GM18858 (cell line): ENCODE results near the gene FOXO6.

Experiments used
- ATAC-seq: cut with Tn5 transposase; IDR thresholded peaks from one replicate; pipeline ENCODE4 v1.9.1; 2021; ENCODE audit not compliant: unreplicated experiment

FOXO6 gene

DNA sequence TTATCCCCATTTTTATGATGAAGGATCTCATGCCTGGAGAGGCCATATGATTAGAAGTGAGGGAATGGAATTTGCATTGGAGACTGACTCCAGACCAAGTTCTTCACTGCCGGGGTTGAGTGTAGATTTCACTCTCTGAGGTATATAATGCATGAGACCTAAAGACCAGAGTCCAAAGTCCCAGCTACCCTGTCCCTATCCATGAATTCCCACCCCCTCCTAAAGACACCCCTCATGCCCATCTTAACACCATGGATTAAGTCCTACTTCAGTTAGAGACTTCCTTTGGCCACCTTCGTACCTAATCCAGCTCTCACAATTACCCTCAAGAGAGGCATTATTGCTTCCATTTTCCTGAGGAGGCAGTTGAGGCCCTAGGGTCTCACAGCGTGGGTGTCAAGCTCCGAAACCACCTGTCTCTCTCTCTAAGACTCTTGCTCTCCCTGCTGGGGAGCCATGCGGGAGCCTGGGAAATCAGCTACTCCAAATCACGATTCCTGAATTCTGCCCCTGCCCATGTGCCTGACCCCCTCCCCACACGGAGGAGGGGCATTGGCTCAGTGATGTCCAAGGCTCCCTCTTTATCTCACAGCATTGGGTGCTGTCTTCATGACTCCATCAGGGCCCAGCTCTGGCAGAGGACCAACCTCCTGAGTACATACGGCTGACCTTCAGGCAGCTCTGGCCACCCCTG is 11.7 kb upstream of the FOXO6 start:
- ATAC-seq: no peak

DNA sequence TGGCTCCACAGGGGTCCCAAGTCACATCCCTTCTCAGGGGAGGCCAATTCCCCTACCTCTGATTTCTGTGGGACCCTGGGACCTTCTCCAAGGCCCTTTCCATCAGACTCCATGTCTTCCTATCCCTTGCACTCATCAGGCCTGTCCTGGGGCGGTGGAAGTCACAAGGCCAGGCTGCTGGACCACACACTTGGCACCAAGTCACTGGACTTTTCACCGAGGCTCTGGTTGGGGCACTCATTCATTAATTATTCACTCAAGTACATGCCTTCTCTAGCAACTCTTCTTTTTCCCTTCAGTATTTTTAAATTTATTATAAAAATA is 11.2 kb upstream of the FOXO6 start:
- no peak for ATAC-seq

DNA sequence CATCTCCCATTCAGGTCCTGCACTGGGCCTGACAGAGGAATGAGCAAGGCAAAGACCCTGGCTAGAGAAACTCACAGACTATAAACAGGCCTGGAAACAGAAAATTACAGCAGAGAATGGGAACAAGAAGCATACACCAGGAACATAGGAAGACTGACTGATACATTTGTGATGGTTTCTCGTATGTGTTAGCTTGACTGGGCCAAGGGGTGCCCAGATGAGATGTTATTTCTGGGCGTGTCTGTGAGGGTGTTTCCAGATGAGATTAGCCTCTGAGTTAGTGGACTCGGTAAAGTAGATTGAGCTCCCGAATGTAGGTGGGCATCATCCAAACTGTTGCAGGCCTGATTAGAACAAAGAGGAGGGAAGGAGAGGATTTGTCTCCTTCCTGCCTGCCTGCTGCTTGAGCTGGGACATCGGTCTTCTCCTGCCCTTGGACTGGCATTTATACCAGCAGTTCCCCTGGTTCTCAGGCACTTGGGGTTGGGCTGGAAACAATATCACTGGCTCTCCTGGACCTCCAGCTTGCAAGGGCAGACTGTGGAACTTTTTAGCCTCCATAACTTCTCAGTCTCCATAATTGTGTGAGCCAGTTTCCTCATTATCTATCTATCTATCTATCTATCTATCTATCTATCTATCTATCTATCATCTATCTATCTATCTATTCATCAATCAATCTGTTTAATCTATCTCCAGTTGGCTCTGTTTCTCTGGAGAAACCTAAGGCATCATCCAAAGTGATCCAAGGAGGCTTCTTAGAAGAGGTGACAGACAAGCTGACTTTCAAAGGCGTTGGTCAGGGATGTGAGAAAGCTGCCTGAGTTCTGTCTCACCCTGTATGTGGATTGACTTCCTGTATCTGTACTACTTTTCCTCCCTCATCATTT is 9.7 kb upstream of the FOXO6 start:
- ATAC-seq: no peak

DNA sequence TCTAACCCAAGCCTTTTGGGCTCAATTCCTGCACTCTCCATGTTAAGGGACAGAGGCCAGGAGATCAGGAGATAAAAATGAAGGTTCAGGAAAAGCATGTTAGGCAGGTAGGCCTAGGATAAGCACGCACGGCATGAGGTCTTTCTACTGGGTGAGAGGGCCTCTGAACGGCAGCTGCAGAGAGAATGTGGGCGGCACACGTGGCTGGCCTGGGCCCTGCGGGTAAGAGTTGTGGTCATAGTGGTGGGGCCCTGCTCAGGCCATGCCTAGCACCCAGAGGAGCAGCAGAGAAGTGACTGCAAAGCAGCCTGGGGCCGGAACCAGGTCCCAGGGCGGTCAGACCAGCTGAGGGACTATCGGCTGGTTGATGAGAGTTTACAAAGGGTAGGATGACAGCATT is 7.5 kb upstream of the FOXO6 start:
- ATAC-seq: no peak

DNA sequence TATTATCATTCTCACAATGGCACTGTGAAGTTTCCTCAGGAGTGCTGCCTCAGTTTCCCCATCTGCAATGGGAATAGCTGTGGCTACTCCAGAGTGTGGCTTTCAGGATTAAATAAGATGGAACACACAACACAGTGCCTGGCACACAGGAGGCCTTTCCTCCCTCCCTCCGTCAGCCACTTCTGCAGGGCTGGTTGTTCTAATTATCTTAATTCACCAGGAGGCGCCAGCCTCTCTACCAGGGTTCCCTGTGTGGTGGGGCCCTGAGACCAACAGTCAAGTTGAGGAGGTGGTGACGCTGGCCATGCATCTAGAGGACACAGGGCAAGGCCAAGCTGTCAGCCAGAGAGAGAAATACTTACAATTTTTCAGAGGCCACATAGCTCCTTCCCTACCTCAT is 6.3 kb upstream of the FOXO6 start:
- no peak for ATAC-seq

DNA sequence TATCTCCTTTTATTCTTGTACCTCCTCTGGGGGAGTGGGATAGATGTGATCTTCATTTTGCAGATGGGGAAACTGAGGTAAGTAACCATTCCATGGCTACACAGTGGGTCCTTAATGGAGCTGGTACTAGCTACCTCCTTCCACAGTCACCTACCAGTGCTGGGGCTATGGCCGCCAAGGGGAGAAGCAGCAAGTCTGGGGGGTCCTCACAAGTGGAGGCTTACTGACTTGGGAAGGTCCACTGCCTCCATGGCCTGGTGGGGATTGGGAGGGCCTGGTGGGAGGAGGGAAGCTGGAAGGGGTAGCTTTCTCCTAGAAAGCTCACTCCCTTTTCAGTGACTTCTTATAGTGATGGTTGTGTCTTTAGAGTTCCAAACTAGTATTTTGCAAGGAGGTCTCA is 5.9 kb upstream of the FOXO6 start:
- no peak for ATAC-seq

DNA sequence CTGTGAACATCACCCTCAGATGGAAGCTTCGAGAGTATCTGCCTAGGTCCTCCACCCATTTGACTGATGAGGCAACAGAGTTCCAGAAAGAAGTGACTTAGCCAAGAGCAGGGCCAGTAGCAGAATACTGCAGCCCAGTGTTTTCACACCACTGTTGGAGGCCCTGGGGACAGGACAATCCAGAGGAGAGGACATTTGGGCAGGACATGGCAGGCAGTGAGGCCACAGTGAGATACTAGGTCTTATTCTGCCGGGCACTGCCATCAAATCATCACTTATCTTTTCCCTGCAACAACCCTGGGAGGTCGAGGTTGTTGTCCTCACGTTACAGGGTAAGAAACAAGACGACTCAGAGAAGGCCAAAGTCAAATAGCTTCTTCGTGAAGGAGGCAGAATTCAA is 5.5 kb upstream of the FOXO6 start:
- no peak for ATAC-seq

DNA sequence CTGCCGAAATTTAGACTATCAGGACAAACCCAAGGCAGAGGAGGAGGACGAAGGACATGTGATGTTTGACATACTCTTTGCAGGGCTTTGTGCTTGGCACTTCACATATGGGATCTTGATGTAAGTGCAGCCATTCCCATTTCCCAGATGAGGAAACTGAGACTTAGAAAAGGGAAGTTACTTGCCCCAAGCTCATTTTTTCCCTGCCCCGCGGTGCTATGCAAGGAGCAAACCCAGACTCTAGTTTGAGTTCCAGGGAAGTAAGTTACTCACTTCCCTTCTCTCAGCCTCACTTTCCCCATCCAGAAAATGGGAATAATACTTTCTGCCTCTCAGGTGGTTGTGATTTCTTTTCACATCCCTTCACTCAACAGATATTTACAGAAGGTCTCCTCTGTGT is 4.5 kb upstream of the FOXO6 start:
- ATAC-seq: no peak

DNA sequence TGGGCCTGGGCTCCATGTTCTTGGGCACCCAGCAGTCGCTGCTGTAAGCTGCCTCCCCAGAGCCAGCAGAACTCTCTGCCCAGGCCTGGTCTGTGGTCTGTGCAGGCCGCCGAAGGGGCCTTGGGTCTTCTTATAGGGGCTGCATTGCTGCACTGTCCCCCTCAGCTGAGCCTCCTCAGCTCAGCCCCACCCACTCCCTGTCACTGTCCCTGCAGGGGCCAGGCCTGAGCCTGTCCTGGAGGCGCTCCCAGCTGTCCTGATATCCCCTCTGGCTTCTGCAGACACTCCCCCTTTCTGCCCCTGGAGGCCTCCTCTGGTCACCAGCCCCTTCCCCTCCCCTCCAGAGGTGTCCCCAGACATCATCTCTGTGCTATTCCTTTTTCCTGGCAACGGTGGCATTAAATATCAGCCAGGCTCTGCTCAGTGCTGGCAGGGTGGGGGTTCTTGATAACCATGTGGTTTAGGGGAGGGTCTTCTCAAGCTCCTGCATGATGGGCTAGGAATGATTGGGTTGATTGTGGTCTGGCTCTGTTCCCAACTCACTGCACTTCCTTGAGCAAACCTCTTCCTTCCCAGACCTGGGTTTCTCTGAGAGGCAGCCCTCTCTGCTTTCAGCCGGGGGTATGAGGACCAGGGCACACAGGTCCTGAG is 3.7 kb upstream of the FOXO6 start:
- ATAC-seq: no peak

DNA sequence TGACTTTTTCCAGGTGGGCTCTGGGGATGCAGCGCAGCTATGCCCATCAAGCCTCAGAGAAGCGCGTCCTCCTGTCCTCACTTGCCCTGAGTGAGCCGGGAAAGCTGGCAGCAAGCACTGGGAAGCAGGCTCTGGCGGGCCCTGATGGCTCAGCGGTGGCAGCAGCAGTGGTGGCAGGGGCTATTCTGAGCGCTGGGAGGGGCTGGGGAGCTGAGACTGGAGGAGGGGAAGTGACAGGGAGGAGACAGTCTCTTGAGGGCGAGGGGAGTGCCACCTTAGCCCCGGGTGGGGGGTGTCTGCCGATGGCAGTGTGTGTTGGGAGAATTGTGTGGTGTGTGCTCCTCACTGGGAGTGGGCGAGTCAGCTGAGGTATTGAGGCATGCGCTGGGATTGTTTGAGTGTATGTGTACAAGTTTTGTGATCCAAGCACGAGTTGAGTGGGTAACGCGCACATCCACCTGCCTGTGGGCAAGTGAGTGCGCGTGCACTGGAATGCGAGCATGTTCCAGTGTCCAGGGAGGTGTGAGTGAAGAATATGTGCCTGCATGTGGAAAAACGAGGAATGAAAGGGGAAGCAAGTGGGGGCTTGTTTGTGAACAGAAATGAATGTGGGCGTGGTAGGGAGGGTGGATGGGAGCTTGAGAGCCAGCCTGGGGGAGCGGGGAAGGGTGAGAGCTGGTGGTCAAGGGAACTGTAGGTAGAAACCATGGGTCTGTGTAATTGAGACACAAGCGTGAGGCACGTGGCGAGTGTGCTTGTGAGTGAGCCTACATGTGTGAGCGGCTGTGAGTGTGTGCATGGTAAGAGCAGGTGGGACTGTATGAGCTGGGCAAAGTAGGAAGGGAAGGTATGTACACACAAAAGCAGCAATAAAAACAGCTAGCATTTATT is 2.9 kb upstream of the FOXO6 start:
- ATAC-seq: no peak

DNA sequence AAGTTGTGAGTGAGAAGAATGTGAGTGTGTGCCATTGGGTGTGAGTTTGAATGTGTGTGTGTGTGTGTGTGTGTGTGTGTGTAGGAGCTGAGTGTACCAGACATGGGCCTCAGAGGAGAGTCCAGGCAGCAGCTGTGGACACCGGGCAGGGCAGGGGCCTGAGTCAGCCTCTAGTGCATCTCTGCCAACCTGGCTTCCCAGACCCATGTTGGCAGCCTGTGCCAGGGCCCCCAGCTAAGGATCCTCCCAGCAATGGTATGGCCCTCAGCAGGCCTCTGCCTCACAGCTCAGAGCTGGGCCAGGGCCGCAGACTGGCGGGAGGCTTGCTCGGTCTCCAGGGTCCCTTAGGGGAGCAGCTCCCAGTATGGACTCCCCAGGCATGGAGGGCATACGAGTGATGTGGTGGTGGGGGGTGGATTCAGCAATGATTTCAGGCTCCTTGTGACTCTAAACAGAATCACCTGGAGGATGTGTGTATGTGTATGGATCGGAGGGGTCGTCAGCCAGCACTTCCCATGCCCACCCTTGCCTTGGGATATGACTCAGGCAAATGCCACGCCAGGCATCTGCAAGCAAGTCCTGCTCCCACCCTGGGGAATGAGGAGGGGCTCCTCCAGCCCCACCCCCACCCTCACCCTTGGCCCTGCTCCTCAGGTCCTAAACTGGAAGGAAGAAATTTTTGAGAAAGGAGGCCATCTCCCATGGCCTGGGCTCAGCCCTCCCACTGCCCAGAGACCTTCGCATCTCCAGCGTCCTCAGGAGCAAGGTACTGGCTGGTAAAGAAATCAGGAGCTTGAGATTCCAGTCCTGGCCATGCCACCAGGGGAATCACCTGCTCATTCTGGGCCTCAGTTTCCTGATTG is 1.8 kb upstream of the FOXO6 start:
- no peak for ATAC-seq

DNA sequence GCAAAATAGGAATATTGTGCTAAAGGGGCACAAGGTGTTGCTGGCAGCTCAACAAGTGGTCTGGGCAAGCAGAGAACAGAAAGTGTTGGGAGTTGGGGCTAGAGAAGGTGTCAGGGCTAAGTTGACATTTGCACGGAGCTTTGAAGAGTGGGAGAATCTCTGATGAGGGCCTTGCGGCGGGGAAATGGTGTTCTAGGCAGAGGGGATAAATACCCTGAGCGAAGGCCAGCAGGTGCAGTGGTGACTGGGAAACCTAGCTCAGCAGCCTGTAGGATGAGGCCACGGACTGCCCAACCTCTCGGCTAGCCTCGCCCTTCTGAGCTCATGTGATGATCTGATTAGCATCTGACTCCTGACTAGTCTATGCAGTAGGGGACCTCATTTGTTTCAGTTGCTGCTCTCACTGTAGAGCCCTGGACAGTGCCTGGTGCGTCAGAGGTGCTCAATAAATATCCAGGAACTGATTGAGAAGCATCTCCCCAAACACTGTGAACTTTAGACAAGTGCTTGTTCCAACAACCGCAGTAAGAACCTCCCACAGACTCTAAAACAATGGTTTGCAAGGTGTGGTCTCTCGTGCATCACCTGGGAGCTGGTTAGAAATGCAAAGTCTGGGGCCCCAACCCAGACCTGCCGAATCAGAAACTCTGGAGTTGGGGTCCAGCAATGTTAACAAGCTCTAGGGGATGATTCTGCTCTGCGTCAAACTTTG is 1.0 kb upstream of the FOXO6 start:
- no peak for ATAC-seq

DNA sequence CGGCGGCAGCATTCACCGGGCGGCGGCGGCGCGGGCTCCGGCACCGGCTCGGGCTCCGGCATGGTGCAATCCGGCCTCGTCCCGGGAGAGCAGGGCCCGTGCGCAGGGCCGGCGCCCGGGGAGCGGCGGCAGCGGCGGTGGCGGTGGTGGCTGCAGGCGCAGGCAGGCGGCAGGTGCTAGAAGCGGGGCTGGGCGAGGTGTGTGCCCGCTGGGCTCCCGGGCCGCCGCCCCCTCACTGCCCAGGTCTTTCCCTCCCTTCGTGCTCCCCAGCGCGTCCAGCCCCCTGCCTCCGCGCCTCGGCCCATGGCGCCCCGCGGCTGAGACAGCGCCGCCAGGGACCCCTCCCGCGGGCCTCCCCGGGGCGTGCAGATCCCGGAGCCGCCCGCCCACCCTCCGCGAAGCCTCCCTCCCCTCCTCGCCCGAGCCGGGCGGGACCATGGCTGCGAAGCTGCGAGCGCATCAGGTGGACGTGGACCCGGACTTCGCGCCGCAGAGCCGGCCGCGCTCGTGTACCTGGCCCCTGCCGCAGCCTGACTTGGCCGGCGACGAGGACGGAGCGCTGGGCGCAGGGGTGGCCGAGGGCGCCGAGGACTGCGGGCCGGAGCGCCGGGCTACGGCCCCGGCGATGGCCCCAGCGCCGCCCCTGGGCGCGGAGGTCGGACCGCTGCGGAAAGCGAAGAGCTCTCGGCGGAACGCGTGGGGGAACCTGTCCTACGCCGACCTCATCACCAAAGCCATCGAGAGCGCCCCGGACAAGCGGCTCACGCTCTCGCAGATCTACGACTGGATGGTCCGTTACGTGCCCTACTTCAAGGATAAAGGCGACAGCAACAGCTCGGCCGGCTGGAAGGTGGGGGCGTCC is 492 bp downstream of the FOXO6 start:
- ATAC-seq: peak; percentile 5

DNA sequence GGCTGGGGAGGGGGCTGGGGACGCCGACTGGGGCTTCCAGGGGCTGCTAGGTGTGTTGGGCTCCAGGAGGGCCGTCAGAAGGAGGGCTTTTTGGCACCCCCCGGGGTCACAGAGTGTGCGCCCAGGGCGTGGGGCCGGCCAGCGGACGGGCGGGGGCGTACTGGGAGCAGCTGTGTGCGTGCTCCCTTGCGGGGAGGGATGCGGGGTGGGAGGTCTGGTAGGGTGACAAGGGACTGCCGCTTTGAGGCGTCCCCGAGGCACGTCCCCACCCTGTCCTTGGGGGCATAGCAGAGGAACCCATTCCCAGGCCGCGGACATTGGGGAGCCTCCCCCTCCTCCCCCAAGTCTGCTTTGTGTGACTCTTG is 1.1 kb downstream of the FOXO6 start:
- no peak for ATAC-seq

DNA sequence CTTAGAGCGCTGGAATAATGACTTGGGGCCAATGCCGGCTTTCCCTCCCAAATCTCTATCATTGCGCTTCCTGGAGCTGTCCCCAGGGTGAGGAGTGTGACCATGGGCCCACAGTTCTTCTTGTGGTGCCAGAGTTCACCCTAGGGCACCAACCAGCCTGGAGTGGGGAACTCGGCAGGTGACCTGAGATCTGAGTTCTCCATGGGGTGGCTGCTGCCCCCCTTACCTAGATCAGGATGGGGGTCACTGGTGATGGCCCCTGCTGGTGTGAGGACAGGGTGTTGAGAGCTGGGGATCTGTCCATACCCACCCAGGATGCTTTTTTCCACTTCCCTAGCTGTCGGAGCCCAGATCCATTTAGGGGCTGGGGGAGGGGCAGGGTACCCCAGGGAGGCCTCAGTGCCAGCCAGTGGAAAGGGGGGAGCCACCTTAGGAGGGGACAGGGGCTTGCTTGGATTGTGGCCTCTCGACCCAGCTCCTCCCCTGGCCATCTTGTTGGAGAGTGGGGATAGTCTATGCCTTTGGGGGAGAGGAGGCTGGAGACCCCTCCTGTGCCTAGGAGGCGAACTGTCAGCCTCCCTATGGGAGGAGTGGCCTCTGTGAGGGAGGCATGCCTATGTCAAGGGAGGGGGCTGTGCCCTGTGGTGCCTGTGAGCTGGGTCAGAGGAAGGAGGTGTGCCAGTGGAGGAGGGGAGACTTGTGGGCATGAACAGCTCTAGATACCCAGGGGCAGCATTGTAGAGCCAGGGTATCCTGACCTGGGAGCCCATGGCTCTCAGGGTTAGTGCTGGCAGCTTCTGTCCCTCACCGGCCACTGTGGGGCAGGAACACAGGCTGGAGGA is 1.7 kb downstream of the FOXO6 start:
- no peak for ATAC-seq

DNA sequence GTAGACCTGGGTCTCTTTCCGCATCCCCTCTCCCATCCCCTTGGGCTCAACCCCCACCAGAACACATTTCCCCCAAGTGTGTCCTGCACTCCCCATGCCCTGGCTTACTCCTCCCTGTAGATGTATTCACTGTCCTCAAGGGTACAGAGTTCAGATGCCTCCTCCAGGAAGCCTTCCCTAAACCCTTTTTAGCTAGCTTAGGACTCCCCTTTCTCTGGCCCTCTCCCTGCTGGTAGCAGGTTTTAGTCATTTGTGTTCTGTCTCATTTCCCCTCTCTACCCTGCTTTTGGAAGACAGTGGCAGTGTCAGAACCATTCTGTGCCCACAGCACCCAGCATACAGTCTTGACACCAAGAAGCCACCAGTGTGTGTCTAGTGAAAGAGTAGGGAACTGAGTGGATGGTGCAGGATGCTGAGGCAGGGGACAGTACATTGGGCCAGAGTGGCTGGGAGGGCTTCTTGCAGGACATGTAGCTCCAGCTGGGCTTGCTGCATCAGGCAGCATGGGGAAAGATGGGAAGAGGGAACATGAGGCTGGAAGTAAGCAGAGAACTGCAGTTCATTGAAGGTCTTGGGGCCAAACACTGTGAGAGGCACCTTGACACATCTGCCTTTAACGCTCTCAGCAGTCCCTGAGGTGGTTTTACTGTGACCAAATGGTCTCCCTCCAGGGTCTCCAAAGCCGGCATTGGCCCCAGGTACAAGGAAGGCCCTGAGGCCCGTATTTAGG is 2.5 kb downstream of the FOXO6 start:
- ATAC-seq: no peak
